Fibroblast of gingiva (primary cell): ENCODE data around the gene ALKBH4.
"Not testable (repeated sequence)": the region's sequence is repeated elsewhere in the genome, so short reads cannot be mapped to it uniquely, and the experiment has no call there.

ENCODE experiments used
- DNase-seq: peaks from one replicate; pipeline ENCODE4 v3.0.0-alpha.2; 2011; ENCODE audit warnings: low read depth

Gene ALKBH4

DNA sequence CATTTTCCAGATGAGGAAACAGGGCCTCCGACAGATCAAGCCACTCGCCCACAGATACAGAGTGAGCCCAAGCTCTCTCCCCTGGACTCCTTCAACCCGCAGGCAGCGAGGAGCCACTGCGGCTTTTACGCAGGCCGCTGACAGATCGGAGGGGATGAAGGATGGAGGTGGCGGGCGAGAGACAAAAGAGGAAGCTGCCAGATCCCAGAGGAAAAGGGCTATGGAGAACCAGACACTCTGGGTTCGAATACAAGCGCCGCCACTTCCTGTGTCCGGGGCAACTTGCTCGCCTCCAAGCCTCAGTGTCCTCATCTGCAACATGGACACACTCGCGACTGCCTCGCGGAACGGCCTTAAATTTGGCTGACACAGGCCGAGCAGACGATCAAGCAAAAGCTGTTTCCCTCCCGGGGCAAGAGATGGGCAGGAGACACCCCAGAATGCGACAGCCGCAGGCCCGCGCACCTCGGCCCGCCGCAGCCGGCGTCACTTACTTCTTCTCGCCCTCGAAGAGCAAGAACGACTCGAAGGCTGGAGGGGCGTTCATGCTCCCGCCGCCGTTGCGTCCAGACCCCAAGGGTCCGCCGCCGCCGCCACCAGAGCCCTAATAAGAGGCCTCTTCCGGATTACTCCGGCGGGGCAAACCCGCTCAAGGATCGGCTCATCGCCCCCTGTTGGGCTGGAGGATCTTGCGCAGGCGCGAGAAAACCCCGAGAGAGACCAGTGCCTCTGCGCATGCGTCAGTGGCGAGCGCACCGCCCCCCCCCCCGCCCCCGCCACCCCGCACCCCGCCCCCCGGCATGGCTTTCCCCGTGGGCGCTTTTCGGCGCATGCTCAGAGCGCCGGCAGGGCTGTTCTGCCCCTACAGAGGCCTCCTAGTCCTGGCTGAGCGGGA, 13.9 kb upstream of the ALKBH4 start, which contains the start of gene POLR2J:
POLR2J (minus strand) TSS at position 609 of the 895 bp plus-strand sequence; CDS start at position 547, 62 bp downstream.
- peak; percentile 55 for DNase-seq

DNA sequence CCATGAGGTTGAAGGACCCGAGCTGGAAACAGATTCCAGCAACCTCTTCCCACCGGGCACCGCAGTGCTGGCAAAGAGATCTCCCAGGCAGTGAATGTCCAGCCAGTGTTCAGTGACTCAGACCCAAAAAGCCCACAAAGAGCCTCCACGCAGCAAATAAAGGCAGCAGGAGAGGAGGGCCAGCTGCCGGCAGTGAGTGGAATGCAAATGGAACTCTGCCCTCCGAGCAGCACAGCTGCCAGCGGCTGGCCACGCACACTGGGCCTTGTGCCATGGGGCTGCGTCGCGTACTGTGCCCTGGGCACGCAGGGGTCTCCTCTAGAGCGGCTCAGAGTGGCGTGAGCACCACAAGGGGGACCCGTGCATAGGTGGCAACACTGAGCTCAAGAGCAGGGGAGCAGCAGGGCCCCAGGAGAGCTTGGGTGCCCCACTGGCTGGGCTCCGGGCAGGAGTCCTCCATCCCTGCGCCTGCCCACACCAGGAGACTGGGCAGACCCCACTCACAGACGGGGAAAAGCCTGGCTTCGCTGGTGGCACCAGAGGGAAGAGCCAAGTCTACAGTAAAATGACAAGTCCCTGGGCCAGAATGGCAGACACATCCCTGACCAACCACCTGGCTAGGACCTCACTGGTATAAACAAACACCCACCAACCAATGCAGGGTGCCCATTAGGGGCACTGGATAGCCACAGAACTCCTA, 10.2 kb upstream of the ALKBH4 start:
- DNase-seq = peak; percentile 36

DNA sequence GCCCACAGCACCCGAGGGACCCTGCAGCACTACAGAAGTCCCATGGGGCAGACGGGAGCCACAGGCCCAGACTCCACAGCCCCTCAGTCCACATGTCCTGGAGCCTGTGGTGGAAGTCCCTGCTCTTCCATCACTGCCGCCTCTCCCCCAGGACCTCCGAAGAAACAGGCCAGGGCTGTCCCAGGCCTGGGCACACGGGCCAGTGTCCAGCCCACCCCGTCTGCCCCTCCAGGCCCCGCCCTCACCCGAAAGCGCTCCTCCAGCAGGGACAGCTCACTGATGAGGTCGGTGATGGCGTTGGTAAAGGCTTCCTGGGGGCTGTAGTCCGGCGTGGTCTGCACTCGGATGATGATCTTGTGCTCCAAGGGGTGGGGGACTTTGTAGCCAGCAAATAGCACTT, 9.5 kb upstream of the ALKBH4 start:
- DNase-seq = not testable (repeated sequence)

DNA sequence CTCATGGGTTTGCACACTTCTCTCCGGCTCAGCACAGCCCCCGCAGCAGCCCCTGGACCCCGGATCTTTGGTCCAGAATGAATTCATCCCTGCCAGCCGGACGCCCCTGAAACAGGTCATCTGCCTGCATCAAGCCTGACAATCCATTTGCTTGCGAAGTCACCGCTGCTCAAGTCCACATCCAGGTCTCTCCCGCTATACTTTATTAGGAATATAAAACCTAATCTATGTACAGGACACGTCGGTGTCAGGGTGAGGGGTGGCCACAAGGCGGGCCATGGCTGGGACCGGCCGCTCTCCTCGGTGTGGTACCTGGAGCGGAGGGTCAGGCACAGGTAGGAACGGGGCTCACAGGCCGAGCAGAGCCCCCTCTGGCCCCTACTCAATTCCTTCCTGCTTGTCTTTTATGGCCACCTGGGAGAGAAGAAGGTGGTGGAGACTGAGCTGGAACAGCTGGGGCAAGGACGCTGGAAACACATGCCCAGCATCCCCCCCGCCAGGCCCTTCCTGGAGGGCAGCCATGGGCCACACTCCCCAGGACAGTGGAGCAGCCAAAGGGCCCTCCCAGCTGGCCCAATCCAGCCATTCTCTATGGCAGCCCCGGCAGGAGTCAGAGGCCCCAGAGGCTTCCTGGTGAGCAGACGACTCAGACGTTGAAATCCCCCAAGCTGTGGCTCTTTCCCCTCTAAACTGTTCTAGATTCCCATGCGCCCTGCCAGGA, 8.8 kb upstream of the ALKBH4 start:
- DNase-seq = no peak

DNA sequence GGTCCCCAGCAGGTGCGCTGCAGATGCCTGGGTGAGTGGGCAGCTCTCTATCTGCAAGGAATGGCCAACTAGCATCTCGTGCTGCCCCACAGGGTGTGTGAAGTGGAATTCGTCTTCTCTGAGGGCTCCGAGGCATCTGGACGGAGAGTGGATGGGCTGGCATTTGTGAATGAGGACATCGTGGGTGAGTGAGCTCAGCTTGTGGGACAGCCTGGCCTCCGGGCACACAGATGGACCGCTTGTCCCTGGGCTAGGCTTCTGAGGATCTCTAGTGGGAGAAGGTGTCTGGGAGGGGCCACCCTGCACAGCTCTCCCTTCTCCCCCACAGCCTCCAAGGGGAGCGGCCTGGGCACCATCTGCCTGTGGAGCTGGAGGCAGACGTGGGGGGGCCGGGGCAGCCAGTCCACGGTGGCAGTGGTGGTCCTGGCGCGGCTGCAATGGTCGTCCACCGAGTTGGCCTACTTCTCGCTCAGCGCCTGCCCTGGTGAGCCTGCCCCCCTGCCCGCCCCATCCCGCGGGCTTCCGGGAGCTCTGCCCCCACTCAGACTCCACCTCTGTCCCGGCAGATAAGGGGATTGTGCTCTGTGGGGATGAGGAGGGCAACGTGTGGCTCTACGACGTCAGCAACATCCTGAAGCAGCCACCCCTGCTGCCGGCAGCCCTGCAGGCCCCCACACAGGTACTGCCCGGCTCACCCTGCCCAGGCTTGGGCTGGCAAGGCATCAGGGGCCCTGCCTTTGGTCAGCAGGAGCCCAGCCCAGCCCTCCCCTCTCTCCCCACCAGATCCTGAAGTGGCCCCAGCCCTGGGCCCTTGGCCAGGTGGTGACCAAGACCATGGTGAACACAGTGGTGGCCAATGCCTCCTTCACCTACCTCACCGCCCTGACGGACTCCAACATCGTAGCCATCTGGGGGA, 7.7 kb upstream of the ALKBH4 start:
- DNase-seq = no peak

DNA sequence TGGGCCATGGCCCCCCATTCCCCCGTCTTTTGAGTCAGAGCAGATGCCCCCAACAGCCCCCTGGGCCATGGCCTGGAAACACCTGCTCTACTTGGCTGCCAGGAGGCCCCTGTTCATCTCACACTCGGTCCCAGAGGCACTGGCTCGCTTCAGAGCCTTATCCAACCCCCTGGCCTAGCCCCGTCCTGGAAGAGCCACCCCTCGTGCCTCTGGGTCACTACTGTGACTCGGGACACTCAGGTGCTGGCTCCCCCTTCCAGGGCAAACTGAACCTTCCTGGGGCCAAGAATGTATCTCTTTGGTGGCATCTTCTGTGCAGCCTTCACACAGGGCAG, 7.1 kb upstream of the ALKBH4 start:
- no peak for DNase-seq

DNA sequence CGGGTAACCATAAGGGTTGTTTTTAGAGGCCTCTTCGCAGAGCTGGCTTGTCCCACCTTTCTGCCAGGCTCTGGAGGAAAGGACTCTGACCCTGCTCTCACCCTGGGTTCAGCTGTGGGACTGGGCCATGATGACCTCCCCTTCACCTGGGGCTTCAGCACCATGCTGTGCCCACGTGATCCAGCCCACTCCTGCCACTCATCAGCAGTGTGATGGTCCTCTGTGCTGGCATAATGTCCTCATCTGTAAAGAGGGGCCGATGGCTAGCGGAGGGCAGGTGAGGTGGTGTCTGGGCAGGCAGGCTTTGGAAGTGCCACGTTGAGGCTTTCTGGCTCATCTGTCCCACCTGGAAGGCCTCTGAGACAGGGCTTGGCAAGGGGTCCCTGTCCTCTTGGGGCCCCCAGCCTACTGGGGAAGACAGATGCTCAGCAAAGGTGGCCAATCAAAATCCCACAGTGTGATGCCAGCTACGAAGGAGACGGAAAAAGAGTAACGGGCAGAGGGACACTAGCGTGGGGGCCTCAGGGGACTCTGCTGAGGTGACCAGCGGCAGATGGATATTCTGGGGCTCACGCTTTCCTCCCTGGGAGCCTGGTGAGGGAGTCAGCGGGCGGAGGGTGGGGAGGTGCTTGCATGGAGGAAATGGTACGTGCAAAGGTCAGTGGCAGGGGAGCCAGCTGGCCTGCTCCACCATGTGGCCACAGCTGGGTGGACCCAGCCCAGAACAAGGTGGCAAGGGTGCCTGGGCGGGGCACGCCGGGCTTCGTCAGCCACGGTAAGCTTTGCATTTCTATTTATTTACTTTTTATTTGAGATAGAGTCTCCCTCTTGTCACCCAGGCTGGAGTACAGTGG, 5.5 kb upstream of the ALKBH4 start:
- DNase-seq = no peak

DNA sequence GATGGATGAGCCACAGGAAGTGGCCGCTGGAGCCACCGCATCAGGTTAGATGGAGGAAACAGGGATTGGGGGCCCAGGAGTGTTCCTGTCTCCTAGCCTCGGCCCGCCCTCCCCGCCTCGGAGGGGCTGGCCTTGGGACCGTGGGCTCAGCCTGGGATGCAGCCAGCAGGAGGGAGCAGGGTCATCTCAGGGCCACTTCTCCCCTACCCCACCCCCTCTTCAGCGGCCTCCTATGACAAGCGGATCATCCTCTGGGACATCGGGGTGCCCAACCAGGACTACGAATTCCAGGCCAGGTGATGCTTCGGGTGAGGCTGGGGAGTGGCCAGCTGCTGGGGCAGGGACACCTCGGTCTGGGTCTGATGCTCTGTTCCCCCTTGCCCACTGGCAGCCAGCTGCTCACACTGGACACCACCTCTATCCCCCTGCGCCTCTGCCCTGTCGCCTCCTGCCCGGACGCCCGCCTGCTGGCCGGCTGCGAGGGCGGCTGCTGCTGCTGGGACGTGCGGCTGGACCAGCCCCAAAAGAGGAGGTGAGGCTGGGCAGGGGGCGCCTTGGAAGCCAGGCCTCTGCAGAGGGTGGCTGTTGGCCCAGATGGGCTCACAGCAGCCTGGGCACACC, 4.8 kb upstream of the ALKBH4 start:
- DNase-seq = no peak

DNA sequence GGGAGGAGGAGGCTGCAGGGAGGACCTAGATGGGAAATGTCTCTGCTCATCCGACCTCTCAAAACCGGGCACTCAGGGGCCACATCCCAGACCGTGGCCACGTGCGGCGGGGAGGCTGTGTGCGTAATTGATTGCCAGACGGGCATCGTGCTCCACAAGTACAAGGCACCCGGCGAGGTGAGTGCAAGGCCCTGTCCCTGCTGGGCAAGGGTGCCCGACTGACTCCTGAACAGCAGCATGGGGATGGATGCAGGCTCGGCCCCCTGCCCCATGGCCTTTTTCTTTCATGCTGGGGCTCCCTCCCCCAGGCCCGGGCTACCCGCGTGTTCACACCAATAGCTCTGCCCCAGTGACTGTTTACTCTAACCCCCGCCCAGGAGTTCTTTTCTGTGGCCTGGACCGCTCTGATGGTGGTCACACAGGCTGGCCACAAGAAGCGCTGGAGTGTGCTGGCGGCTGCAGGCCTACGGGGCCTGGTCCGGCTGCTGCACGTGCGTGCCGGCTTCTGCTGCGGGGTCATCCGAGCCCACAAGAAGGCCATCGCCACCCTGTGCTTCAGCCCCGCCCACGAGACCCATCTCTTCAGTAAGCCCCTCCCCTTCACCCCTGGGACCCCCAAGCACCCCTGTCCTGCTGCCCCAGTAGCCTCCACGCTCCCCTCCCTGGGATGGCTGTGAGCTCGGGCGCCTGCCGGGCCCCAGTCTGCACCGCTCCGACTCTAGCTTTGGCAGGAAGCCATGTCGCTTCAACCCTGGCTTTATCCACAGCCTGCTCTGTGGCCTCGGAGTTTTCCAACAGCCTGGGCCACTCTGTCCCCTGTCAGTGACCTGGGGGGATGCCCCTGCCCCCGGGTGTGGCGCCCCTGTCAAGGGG, 4.1 kb upstream of the ALKBH4 start:
- DNase-seq = no peak

DNA sequence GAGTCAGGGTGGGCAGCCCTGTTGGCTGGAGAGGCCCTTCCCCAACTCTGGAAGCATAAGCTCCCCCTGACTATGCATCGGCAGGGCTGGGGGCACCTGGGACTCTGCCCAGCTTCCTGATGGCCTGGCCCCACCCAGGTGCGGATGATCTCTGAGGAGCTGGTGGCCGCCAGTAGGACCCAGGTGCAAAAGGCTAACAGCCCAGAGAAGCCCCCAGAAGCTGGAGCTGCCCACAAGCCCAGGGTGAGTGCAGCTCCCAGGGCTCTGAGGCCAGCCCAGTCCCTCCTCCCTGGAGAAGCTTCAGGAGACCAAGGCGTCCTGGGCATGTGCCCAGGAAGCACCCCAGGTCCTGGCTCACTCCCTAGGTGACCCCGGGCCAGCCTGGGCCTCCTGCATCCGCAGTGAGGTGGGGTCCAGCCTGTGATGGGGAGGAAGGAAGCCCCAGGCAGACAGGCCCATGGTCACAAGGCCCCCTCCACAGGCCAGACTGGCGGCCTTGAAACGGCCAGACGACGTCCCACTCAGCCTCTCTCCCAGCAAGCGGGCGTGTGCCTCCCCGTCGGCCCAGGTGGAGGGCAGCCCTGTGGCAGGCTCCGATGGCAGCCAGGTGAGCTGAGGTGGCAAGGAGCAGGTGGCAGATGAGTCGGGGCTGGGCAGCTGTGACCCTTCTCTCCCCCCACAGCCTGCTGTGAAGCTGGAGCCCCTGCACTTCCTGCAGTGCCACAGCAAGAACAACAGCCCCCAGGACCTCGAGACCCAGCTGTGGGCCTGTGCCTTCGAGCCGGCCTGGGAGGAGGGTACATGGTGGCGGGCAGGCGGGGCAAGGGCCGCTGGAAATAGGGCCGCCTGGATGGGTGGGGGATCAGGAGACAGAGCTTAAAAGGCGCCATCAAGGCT, 3.2 kb upstream of the ALKBH4 start:
- DNase-seq = no peak

DNA sequence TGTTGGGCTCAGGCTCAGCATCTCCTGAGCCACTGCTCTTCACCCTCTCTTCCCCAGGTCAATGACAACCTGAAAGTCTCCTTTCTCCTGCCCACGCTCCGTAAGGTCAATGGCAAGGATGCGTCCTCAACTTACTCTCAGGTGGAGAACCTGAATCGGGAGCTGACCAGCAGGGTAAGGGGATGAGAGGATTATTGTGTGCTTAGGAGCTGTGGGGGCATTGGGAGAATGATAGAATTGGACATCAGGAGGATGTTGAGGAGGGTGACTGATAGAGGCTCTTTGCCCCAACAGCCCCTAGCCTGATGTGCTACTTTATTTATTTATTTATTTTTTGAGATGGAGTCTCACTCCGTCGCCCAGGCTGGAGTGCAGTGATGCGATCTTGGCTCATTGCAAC, 1.4 kb upstream of the ALKBH4 start:
- DNase-seq = no peak

DNA sequence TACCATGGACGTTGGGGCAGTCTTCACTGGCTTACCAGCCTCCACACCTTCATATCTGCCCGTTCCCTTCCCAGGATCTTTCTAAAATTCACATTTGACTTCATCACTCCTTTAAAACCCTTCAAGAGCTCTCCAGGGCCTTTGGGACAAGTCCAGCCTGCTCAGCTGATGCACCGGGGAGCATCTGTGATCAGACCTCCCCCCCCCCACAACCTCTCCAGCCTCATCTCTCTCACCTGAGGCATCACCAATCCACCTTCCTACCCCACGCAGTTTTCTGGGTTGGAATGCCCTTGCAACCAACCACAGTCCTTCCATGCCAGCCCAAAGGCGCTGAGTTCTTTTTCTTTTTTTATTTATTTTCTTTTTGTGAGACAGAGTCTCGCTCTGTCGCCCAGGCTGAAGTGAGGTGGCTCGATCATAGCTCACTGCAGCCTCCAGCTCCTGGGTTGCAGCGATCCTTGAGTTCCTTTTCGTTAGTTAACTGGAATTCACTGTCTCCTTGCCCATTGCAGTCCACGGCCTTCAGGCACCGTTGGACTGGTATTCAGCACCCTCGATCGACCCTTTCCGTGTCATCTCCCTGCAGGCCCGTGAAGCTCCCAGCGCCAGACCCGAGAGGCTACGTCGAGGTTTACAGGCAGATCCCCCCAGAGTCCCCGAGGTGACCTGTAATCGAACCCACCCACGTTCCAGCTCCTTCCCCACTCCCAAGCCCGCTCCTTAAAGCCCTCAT, 654 bp downstream of the ALKBH4 start:
- DNase-seq = peak; percentile 15

DNA sequence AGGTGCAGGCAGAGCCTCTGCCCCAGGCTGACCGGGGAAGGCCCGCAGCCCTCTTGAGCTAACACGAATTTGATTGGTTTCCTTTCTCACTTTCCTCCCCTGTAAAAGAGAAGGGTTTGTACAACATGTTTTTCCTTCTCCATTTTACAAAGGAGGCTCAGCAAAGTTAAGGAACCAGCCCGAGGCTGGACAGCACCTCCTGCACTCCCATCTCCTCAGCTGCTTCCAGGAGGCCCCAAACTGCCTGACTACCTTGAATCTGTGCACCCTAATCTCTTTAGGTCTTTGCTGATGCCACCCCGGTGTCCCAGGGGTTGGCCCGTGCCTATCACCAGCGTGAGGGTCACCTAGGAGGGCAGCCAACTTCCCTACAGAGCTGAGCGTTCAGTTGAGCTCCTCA, 4.2 kb downstream of the ALKBH4 start:
- DNase-seq = no peak

DNA sequence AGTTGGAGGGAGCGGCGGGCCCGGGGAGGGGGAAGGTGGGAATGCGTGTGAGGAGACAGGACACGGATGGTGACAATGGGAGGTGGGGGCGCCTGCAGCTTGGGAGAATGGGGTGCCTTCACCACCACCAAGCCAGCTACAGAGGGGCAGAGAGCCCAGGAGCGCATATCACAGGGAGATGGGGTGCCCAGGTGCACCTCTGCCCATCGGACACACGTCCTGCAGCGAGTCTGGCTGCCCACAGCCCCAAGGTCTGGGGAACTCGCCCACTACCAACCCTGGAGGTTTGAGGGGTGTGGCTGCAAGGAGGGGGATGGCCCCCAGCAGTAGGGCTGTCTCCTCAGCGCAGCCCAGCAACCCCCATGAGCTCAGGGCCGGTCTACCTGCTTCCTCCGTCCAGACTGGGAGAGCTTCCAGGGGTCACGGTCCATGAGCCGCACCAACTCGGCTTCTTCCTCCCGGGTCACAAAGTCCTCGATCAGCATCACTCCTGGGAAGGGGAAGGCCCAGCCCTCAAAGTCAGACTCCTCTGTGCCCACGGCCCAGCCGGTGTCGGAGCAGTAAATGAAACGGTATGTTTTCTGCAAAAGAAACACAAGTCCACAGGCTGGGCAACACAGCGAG, 5.3 kb downstream of the ALKBH4 start:
- no peak for DNase-seq

DNA sequence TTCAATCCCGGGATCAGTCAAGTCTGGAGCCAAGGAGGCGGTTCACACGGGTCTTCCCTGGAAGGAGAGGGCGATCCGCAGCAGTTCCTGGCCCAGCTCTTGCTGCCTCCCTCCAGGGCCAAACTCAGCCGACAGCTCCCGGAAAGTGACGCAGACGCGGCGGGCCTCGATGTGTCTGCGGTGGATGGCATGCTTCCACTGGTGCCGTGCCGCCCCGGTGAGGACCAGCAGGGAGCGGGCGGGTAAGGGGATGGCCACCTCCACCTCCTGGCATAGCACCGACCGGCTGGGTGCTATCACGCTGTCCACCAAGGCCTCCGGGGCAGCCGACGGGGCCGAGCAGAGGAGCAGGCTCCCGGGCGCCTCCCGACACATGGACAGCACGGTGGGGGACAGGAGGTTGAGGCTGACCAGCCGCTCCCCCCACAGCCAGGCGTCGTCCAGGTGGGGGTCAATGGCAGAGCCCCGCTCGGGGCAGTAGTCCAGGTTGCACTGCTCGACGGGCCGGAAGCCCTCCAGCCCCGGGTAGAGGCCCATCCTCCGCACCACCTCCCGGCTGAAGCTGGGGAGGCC, 7.2 kb downstream of the ALKBH4 start:
- DNase-seq = no peak

DNA sequence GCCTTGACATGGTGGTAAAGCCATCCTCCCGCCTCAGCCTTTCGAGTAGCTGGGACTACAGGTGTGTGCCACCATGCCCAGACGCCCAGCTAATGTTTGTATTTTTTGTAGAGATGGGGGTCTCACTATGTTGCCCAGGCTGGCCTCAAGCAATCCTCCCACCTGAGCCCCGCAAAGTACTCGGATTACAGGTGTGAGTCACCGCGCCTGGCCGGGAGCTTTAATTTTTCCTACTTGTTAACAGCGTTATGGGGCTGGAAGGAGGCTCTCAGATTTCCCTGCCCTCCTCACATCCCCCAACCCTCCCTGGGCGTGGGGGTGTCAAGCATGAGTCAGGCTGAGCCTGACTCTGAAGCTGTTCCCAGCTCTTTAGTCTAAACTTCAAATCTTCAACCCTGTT, 8.3 kb downstream of the ALKBH4 start:
- DNase-seq = no peak

DNA sequence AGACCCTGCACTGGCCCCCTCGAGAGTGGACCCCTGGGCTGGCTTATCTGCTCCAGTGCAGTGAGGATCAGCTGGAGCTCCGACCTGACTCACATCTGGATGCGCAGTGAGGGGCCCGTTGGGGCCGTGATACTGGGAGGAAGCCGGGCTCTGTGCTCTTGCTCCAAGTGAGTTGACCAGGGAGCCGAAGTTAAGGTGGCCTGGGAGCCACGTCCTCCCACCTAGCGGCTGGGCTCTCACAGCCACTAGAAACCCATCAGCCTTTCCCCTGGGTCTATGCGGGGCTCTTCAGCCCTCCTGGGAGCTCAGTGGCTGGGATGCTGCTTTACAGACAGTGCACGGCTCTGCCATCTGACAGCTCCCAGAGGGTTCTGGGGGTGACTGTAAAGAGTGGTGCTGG, 9.1 kb downstream of the ALKBH4 start:
- no peak for DNase-seq
